Measurements from ENCODE around the gene TMEM119. TPM values are rescaled to one million over a fixed set of nuclear protein-coding genes. Genes with fewer than 3 reads are reported as not detected.

The TMEM119 gene
- total RNA-seq, 1 experiment from 2014 or later = not detected

GRCh38 chr12:108622921-108623514 is 25.1 kb upstream of the TMEM119 start:
- Mint-ChIP-seq H3K27me3 (ENCODE audit: insufficient read depth, unreplicated experiment) (peaks cover 4% of the 10 kb centered on the region), H3K9me3 (ENCODE audit: unreplicated experiment) (no peaks in the 10 kb centered on the region), H3K4me3 (ENCODE audit: unreplicated experiment) (no peak overlapping the region), H3K27ac (ENCODE audit: unreplicated experiment) (peak overlapping the region; percentile 8), H3K36me3 (ENCODE audit: insufficient read depth, unreplicated experiment) (no peaks in the 10 kb centered on the region), H3K4me1 (ENCODE audit: low read depth, unreplicated experiment) (peaks cover 9% of the 10 kb centered on the region)
- Histone ChIP-seq H3K4me3 (ENCODE audit: low read depth, low read length) (no peak overlapping the region), H3K36me3 (ENCODE audit: control insufficient read depth, insufficient read depth, low read length) (no peaks in the 10 kb centered on the region), H3K4me1 (no peaks in the 10 kb centered on the region; the same call in 1 of the 2 replicates), H3K27me3 (replicated peaks; ENCODE audit: control insufficient read depth, insufficient read depth, low read length) (no peaks in the 10 kb centered on the region), H3K9me3 (no peaks in the 10 kb centered on the region)
- TF ChIP-seq CTCF (IDR thresholded peaks at IDR 0.05; ENCODE audit: insufficient read depth in 1 of 2, low read depth in 1 of 2, low read length in 1 of 2, severe bottlenecking in 1 of 2, unreplicated experiment in 1 of 2) = no peak
- BruUV-seq (replicated peaks) = no TSS peak
- intact Hi-C loops (cut with micrococcal nuclease; ENCODE audit: unreplicated experiment) = no loop called here
- ChIA-PET POLR2A (no interaction called here), CTCF (no interaction called here)
- no peak for DNase-seq

GRCh38 chr12:108622421-108622820 is 24.5 kb upstream of the TMEM119 start:
- Mint-ChIP-seq H3K27ac (ENCODE audit: unreplicated experiment) (peak overlapping the region; percentile 8), H3K4me3 (ENCODE audit: unreplicated experiment) (no peak overlapping the region), H3K9me3 (ENCODE audit: unreplicated experiment) (no peaks in the 10 kb centered on the region), H3K27me3 (ENCODE audit: insufficient read depth, unreplicated experiment) (peaks cover 4% of the 10 kb centered on the region), H3K4me1 (ENCODE audit: low read depth, unreplicated experiment) (peaks cover 9% of the 10 kb centered on the region), H3K36me3 (ENCODE audit: insufficient read depth, unreplicated experiment) (no peaks in the 10 kb centered on the region)
- no peaks in the 10 kb centered on the region for H3K36me3 ChIP-seq (ENCODE audit: control insufficient read depth, insufficient read depth, low read length)
- ChIA-PET CTCF (no interaction called here), POLR2A (no interaction called here)
- no peak for DNase-seq
- H3K9me3 ChIP-seq = no peaks in the 10 kb centered on the region
- TF ChIP-seq CTCF (IDR thresholded peaks at IDR 0.05; ENCODE audit: insufficient read depth in 1 of 2, low read depth in 1 of 2, low read length in 1 of 2, severe bottlenecking in 1 of 2, unreplicated experiment in 1 of 2) = no peak
- intact Hi-C loops (cut with micrococcal nuclease; ENCODE audit: unreplicated experiment) = no loop called here
- H3K27me3 ChIP-seq (replicated peaks; ENCODE audit: control insufficient read depth, insufficient read depth, low read length) = no peaks in the 10 kb centered on the region
- H3K4me3 ChIP-seq (ENCODE audit: low read depth, low read length) = no peak overlapping the region
- no peaks in the 10 kb centered on the region; the same call in 1 of the 2 replicates for H3K4me1 ChIP-seq
- no TSS peak for BruUV-seq (replicated peaks)

- no TSS peak for BruUV-seq (replicated peaks)
- no peak for TF ChIP-seq CTCF (IDR thresholded peaks at IDR 0.05; ENCODE audit: insufficient read depth in 1 of 2, low read depth in 1 of 2, low read length in 1 of 2, severe bottlenecking in 1 of 2, unreplicated experiment in 1 of 2)
- H3K4me3 ChIP-seq (ENCODE audit: low read depth, low read length) = no peak overlapping the region
- intact Hi-C loops (cut with micrococcal nuclease; ENCODE audit: unreplicated experiment) = no loop called here
- ChIA-PET POLR2A (no interaction called here), CTCF (no interaction called here)
- H3K9me3 ChIP-seq = no peaks in the 10 kb centered on the region
- H3K9me3 Mint-ChIP-seq (ENCODE audit: unreplicated experiment) = no peaks in the 10 kb centered on the region
- peaks cover 4% of the 10 kb centered on the region for H3K27me3 Mint-ChIP-seq (ENCODE audit: insufficient read depth, unreplicated experiment)
- DNase-seq = no peak
- H3K4me3 Mint-ChIP-seq (ENCODE audit: unreplicated experiment) = no peak overlapping the region
- no peaks in the 10 kb centered on the region for H3K36me3 Mint-ChIP-seq (ENCODE audit: insufficient read depth, unreplicated experiment)
- no peaks in the 10 kb centered on the region for H3K36me3 ChIP-seq (ENCODE audit: control insufficient read depth, insufficient read depth, low read length)
- H3K4me1 Mint-ChIP-seq (ENCODE audit: low read depth, unreplicated experiment) = peaks cover 9% of the 10 kb centered on the region
- H3K27me3 ChIP-seq (replicated peaks; ENCODE audit: control insufficient read depth, insufficient read depth, low read length) = no peaks in the 10 kb centered on the region
- no peak overlapping the region for H3K27ac Mint-ChIP-seq (ENCODE audit: unreplicated experiment)
- no peaks in the 10 kb centered on the region; the same call in 1 of the 2 replicates for H3K4me1 ChIP-seq
Observed at GRCh38 chr12:108621161-108621560, 23.3 kb upstream of the TMEM119 start.
